NB4 (cell line): ENCODE measurements around the gene CATSPER3.

Experiments used
- CTCF ChIP-seq: IDR thresholded peaks from one replicate; pipeline ENCODE4 v1.5.1; 2012; ENCODE audit warnings: low read depth, low read length
- POLR2A ChIP-seq: IDR thresholded peaks from 2 replicates; pipeline ENCODE4 v1.6.1; 2011; ENCODE audit warnings: mild to moderate bottlenecking; ENCODE audit not compliant: insufficient read length; ENCODE audit errors: extremely low read depth

- no peak for TF ChIP-seq CTCF
- TF ChIP-seq POLR2A = no peak
Measured at GRCh38 chr5:135008556-135008955, 40.8 kb downstream of the CATSPER3 start.
